ENCODE data around the gene TMEM125.
A peak's percentile ranks its signal among the peaks of the same experiment; 100 is the strongest.

DNA sequence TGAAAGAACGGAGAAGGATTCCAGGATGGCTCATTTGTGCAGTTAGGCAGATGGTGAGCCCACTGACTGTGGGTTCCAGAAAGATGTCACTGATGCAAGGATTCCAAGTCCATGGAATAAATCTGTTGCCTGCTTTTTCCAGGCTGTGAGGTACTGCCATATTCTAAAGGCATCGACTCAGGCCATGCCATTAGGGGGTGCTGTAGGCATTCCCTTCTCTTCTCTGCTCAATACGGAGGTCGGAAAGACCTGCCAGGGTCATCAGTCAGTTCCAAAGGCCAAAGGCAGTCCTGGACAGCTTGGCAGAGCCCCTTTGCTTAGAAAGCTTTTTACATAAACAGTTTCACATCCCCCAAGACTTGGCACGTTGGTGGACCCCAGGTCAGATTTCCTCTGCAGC, 31.7 kb upstream of the TMEM125 start:
- TF ChIP-seq, protein P1, sequence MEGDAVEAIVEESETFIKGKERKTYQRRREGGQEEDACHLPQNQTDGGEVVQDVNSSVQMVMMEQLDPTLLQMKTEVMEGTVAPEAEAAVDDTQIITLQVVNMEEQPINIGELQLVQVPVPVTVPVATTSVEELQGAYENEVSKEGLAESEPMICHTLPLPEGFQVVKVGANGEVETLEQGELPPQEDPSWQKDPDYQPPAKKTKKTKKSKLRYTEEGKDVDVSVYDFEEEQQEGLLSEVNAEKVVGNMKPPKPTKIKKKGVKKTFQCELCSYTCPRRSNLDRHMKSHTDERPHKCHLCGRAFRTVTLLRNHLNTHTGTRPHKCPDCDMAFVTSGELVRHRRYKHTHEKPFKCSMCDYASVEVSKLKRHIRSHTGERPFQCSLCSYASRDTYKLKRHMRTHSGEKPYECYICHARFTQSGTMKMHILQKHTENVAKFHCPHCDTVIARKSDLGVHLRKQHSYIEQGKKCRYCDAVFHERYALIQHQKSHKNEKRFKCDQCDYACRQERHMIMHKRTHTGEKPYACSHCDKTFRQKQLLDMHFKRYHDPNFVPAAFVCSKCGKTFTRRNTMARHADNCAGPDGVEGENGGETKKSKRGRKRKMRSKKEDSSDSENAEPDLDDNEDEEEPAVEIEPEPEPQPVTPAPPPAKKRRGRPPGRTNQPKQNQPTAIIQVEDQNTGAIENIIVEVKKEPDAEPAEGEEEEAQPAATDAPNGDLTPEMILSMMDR (IDR thresholded peaks at IDR 0.05): peak; percentile 70
- TF ChIP-seq ZFX (IDR thresholded peaks at IDR 0.05; ENCODE audit: borderline replicate concordance): no peak
